GM12892 (cell line): ENCODE results near the gene GNA15.

Experiments used
- POLR2A ChIP-seq: IDR thresholded peaks from 2 replicates; pipeline ENCODE4 v1.6.1; 2011; ENCODE audit warnings: low read depth, low read length, control low read depth
- POLR2AphosphoS5 ChIP-seq: IDR thresholded peaks from 2 replicates; pipeline ENCODE4 v1.6.1; 2011; ENCODE audit warnings: low read depth, low read length, control low read depth

- no peak for TF ChIP-seq POLR2AphosphoS5
- no peak for TF ChIP-seq POLR2A
These were observed 48.1 kb upstream of the GNA15 start for GRCh38 chr19:3087769-3088168.
